SK-N-SH (cell line): ENCODE data around the gene BTBD9.

Experiments used
- EP300 ChIP-seq, 2 experiments: IDR thresholded peaks; 2 replicates each; pipeline versions ENCODE4 v1.4.0 to v1.6.1; 2012; ENCODE audit warnings: borderline replicate concordance in 1 of 2, low read depth in 1 of 2, low read length in 1 of 2
- FOSL2 ChIP-seq: IDR thresholded peaks from 2 replicates; pipeline ENCODE4 v1.4.0; 2012; ENCODE audit warnings: low read depth, mild to moderate bottlenecking, moderate library complexity, borderline replicate concordance
- FOXM1 ChIP-seq: IDR thresholded peaks from 2 replicates; pipeline ENCODE4 v1.4.0; 2012; ENCODE audit warnings: low read depth, mild to moderate bottlenecking
- JUND ChIP-seq: IDR thresholded peaks from 2 replicates; pipeline ENCODE4 v1.4.0; 2012
- POLR2AphosphoS5 ChIP-seq: IDR thresholded peaks from 2 replicates; pipeline ENCODE4 v1.6.1; 2012; ENCODE audit warnings: low read depth, low read length
- SIN3A ChIP-seq: IDR thresholded peaks from 2 replicates; pipeline ENCODE4 v1.6.1; 2012; ENCODE audit warnings: low read depth, mild to moderate bottlenecking, low read length, moderate library complexity, borderline replicate concordance
- USF1 ChIP-seq: IDR thresholded peaks from 2 replicates; pipeline ENCODE4 v1.4.0; 2012; ENCODE audit warnings: low read depth, borderline replicate concordance
- TF ChIP-seq, protein P1 (sequence below): fragments of 200-600 bp; sonication (generic); IDR thresholded peaks from 2 replicates; pipeline ENCODE4 v1.6.1; 2017; ENCODE audit warnings: antibody characterized with exemption, mild to moderate bottlenecking, moderate library complexity
- TF ChIP-seq, protein P2 (sequence below): fragments of 150-350 bp; IDR thresholded peaks from 2 replicates; pipeline ENCODE4 v1.6.1; 2017; ENCODE audit warnings: antibody characterized with exemption, low read length, low read depth, borderline replicate concordance

DNA sequence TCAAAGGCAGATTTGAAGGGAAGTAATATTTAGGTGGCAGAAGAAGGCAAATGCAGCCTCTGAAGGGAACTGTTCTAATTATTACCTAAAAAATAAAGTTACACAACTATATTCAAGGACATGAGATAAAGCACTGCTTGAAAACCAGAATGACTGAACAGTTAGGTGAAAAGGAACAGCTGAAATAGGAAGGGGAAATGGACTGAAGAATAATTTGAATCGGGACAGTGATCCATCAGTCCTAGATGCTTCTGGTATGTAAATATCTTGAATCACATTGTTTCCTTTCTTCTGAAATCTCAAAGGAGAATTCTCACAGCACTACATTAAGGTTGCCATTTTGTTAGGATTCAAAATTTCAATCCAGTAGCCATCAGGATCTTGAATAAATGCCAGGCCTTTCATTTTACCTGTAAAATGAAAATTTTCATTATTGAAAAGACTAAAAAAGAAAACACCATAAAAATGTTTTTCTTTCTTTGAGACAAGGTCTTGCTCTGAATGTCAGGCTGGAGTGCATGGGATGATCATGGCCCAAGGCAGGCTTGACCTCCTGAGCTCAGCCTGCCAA is 37.3 kb upstream of the BTBD9 start:
- no peak for TF ChIP-seq JUND
- TF ChIP-seq FOSL2, result no peak
- TF ChIP-seq, protein P1, sequence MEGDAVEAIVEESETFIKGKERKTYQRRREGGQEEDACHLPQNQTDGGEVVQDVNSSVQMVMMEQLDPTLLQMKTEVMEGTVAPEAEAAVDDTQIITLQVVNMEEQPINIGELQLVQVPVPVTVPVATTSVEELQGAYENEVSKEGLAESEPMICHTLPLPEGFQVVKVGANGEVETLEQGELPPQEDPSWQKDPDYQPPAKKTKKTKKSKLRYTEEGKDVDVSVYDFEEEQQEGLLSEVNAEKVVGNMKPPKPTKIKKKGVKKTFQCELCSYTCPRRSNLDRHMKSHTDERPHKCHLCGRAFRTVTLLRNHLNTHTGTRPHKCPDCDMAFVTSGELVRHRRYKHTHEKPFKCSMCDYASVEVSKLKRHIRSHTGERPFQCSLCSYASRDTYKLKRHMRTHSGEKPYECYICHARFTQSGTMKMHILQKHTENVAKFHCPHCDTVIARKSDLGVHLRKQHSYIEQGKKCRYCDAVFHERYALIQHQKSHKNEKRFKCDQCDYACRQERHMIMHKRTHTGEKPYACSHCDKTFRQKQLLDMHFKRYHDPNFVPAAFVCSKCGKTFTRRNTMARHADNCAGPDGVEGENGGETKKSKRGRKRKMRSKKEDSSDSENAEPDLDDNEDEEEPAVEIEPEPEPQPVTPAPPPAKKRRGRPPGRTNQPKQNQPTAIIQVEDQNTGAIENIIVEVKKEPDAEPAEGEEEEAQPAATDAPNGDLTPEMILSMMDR, result no peak
- TF ChIP-seq, protein P2, sequence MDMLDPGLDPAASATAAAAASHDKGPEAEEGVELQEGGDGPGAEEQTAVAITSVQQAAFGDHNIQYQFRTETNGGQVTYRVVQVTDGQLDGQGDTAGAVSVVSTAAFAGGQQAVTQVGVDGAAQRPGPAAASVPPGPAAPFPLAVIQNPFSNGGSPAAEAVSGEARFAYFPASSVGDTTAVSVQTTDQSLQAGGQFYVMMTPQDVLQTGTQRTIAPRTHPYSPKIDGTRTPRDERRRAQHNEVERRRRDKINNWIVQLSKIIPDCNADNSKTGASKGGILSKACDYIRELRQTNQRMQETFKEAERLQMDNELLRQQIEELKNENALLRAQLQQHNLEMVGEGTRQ, result no peak
- TF ChIP-seq SIN3A, result no peak
- no peak for TF ChIP-seq FOXM1
- TF ChIP-seq EP300 (IDR thresholded peaks at IDR 0.05; ENCODE audit: borderline replicate concordance in 1 of 2, low read depth in 1 of 2, low read length in 1 of 2), result no peak
- TF ChIP-seq POLR2AphosphoS5, result no peak
- TF ChIP-seq USF1, result no peak
